Neuronal stem cell (in vitro differentiated cells): ENCODE results near the gene PCBP3.
A peak's percentile ranks its signal among the peaks of the same experiment; 100 is the strongest.

Experiments
- DNase-seq: peaks from one replicate; pipeline ENCODE4 v3.0.0-alpha.2; 2013; ENCODE audit warnings: low spot score
- H2AFZ ChIP-seq: one replicate; pipeline ENCODE4 v1.6.1; 2013; ENCODE audit warnings: mild to moderate bottlenecking, low read length, inconsistent platforms
- H2AK5ac ChIP-seq: 2 replicates; pipeline ENCODE4 v1.6.1; 2013; ENCODE audit warnings: low read depth, mild to moderate bottlenecking, inconsistent platforms, low read length, moderate library complexity, mixed read lengths
- H2BK120ac ChIP-seq: 2 replicates; pipeline ENCODE4 v1.6.1; 2013; ENCODE audit warnings: low read depth, mild to moderate bottlenecking, inconsistent platforms, low read length, moderate library complexity, mixed read lengths
- H2BK12ac ChIP-seq: one replicate; pipeline ENCODE4 v1.6.1; 2013; ENCODE audit warnings: low read length, inconsistent platforms
- H2BK15ac ChIP-seq: 2 replicates; pipeline ENCODE4 v1.6.1; 2013; ENCODE audit warnings: mild to moderate bottlenecking, low read length, inconsistent platforms, mixed read lengths
- H2BK5ac ChIP-seq: one replicate; pipeline ENCODE4 v1.6.1; 2013; ENCODE audit warnings: inconsistent platforms, mild to moderate bottlenecking, low read length, moderate library complexity
- H3K14ac ChIP-seq: one replicate; pipeline ENCODE4 v1.6.1; 2013; ENCODE audit warnings: low read length, inconsistent platforms
- H3K18ac ChIP-seq: 2 replicates; pipeline ENCODE4 v1.6.1; 2013; ENCODE audit warnings: low read length, inconsistent platforms
- H3K23ac ChIP-seq: 2 replicates; pipeline ENCODE4 v1.6.1; 2013; ENCODE audit warnings: low read depth, mild to moderate bottlenecking, mixed read lengths, low read length, inconsistent platforms; ENCODE audit not compliant: poor library complexity
- H3K27ac ChIP-seq: replicated peaks from 3 replicates; pipeline ENCODE4 v1.5.1; 2013; ENCODE audit warnings: low read length, inconsistent platforms
- H3K27me3 ChIP-seq, 3 experiments: 2 replicates each; pipeline ENCODE4 v1.6.1; 2013; ENCODE audit warnings: low read length in 3 of 3, mild to moderate bottlenecking in 2 of 3, inconsistent platforms in 1 of 3, low read depth in 1 of 3, mixed read lengths in 1 of 3, moderate library complexity in 1 of 3; ENCODE audit not compliant: control insufficient read depth in 3 of 3, insufficient read depth in 3 of 3
- H3K36me3 ChIP-seq, 2 donors: replicated peaks in 1 of 2; 2 replicates each; pipeline ENCODE4 v1.6.1; 2013; ENCODE audit warnings: low read length in 2 of 2; ENCODE audit not compliant: control insufficient read depth in 2 of 2, insufficient read depth in 2 of 2
- H3K4ac ChIP-seq: 2 replicates; pipeline ENCODE4 v1.6.1; 2013; ENCODE audit warnings: inconsistent platforms, mild to moderate bottlenecking, low read length, moderate library complexity
- H3K4me1 ChIP-seq, 2 donors: 1 replicate in 1 of 2; 2 replicates in 1 of 2; pipeline ENCODE4 v1.6.1; 2013; ENCODE audit warnings: low read length in 2 of 2, low read depth in 1 of 2; ENCODE audit not compliant: control insufficient read depth in 2 of 2, insufficient read depth in 1 of 2
- H3K4me2 ChIP-seq: one replicate; pipeline ENCODE4 v1.6.1; 2013; ENCODE audit warnings: mild to moderate bottlenecking, low read length, inconsistent platforms; ENCODE audit not compliant: insufficient read depth, poor library complexity, severe bottlenecking
- H3K4me3 ChIP-seq, 2 donors: 2 replicates each; pipeline ENCODE4 v1.5.1; 2013; ENCODE audit warnings: low read length in 2 of 2, mild to moderate bottlenecking in 2 of 2, inconsistent platforms in 1 of 2, moderate library complexity in 1 of 2
- H3K79me1 ChIP-seq: one replicate; pipeline ENCODE4 v1.6.1; 2013; ENCODE audit warnings: low read depth, mild to moderate bottlenecking, inconsistent platforms, low read length, moderate library complexity
- H3K9ac ChIP-seq: one replicate; pipeline ENCODE4 v1.6.1; 2013; ENCODE audit warnings: mild to moderate bottlenecking, low read depth, low read length, inconsistent platforms; ENCODE audit not compliant: poor library complexity
- H3K9me3 ChIP-seq, 2 donors: replicated peaks in 1 of 2; 2 replicates each; pipeline versions ENCODE3 to v1.6.1; 2013; ENCODE audit warnings: low read length in 2 of 2, mild to moderate bottlenecking in 2 of 2, inconsistent platforms in 1 of 2, low read depth in 1 of 2, mixed read lengths in 1 of 2, moderate library complexity in 1 of 2; ENCODE audit not compliant: control insufficient read depth in 2 of 2, insufficient read depth in 1 of 2
- H4K8ac ChIP-seq: one replicate; pipeline ENCODE4 v1.6.1; 2013; ENCODE audit warnings: low read depth, mild to moderate bottlenecking, inconsistent platforms, low read length, moderate library complexity
- H4K91ac ChIP-seq: one replicate; pipeline ENCODE4 v1.6.1; 2013; ENCODE audit warnings: low read length, low read depth, mild to moderate bottlenecking, inconsistent platforms; ENCODE audit not compliant: poor library complexity
- WGBS, 2 donors: extraction: QIAGEN DNeasy Blood & Tissue Kit; methylation state at CpG; one replicate each; pipeline ENCODE4 v1.1.7; 2013; ENCODE audit warnings: missing lambda C conversion rate in 2 of 2, mixed read lengths in 1 of 2; ENCODE audit not compliant: insufficient read length in 2 of 2, insufficient replicate concordance in 1 of 2; ENCODE audit errors: extremely low coverage in 2 of 2; 5-methylcytosine and 5-hydroxymethylcytosine counted together

The PCBP3 gene

GRCh38 chr21:45908536-45909237 lies 265.2 kb downstream of the PCBP3 start:
- H4K8ac ChIP-seq, result no peak overlapping the region
- peaks cover 4% of the 10 kb centered on the region for H3K79me1 ChIP-seq
- peaks cover 0 to 22% (median 0%) of the 10 kb centered on the region in 3 experiments for H3K27me3 ChIP-seq
- H3K18ac ChIP-seq, result peak overlapping the region; percentile 82
- peak overlapping the region; percentile 65 for H3K14ac ChIP-seq
- no peak overlapping the region for H3K27ac ChIP-seq
- H3K4me3 ChIP-seq, result no peak overlapping the region
- peak overlapping the region; percentile 74 for H3K23ac ChIP-seq
- no peaks in the 10 kb centered on the region for H3K9me3 ChIP-seq
- H4K91ac ChIP-seq, result peak overlapping the region; percentile 50
- H2BK12ac ChIP-seq, result peak overlapping the region; percentile 58
- DNase-seq, result no peak
- no peak overlapping the region for H3K4me2 ChIP-seq
- peak overlapping the region; percentile 55 for H3K9ac ChIP-seq
- no peak overlapping the region for H2AFZ ChIP-seq
- H2BK5ac ChIP-seq, result peak overlapping the region; percentile 68
- no CpG with 5 or more reads among the region's 27 CpGs for WGBS, 2 donors
- peak overlapping the region; percentile 97 for H2AK5ac ChIP-seq
- peak overlapping the region; percentile 54 for H2BK120ac ChIP-seq
- peak overlapping the region; percentile 83 for H2BK15ac ChIP-seq
- peak overlapping the region; percentile 19 for H3K4ac ChIP-seq
- peaks cover 0 to 3% of the 10 kb centered on the region in 2 donors for H3K4me1 ChIP-seq
- H3K36me3 ChIP-seq, result no peaks in the 10 kb centered on the region

DNA sequence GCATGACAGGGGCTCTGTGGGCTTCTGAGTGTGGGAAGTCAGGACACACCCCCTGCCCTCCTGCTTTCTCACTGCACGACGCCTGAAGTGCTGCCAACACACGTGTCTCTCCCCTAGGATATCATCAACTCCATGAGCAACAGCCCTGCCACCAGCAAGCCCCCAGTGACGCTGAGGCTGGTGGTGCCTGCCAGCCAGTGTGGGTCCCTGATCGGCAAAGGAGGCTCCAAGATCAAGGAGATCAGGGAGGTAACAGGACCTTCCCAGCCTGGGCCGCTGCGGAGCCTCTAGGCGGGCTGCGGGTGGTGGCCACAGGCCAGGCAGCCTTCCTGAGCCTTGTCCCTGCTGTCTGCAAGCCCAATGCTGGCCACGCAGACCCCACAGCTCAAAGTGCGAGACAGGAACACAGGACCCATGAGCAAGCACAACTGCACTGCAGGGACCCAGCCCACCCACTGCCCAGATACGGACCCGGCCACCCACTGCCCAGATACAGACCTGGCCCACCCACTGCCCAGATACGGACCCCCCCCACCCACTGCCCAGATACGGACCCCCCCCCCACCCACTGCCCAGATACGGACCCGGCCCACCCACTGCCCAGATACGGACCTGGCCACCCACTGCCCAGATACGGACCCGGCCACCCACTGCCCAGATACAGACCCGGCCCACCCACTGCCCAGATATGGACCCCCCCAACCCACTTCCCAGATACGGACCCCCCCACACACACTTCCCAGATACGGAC lies 265.9 kb downstream of the PCBP3 start:
- no peak overlapping the region for H3K4me2 ChIP-seq
- H2BK5ac ChIP-seq, result no peak overlapping the region
- H3K9me3 ChIP-seq, result no peaks in the 10 kb centered on the region
- H3K27me3 ChIP-seq, result peaks cover 0 to 24% (median 0%) of the 10 kb centered on the region in 3 experiments
- peak overlapping the region; percentile 51 for H2AK5ac ChIP-seq
- peak overlapping the region in 1 of 2 donors; percentile 35 for H3K4me3 ChIP-seq
- WGBS, 2 donors, result no CpG with 5 or more reads among the region's 23 CpGs
- H3K36me3 ChIP-seq, result no peaks in the 10 kb centered on the region
- peak overlapping the region; percentile 32 for H3K14ac ChIP-seq
- peaks cover 0 to 5% of the 10 kb centered on the region in 2 donors for H3K4me1 ChIP-seq
- peak overlapping the region; percentile 58 for H2BK12ac ChIP-seq
- no peak overlapping the region for H3K27ac ChIP-seq
- peak overlapping the region; percentile 50 for H4K91ac ChIP-seq
- peak overlapping the region; percentile 54 for H2BK120ac ChIP-seq
- DNase-seq, result no peak
- H2BK15ac ChIP-seq, result peak overlapping the region; percentile 83
- peaks cover 4% of the 10 kb centered on the region for H3K79me1 ChIP-seq
- H3K4ac ChIP-seq, result peak overlapping the region; percentile 19
- no peak overlapping the region for H2AFZ ChIP-seq
- H3K9ac ChIP-seq, result no peak overlapping the region
- no peak overlapping the region for H4K8ac ChIP-seq
- H3K18ac ChIP-seq, result peak overlapping the region; percentile 86
- no peak overlapping the region for H3K23ac ChIP-seq

- H3K4ac ChIP-seq, result no peak overlapping the region
- no peak overlapping the region for H2BK120ac ChIP-seq
- no peak overlapping the region for H3K4me3 ChIP-seq
- H4K91ac ChIP-seq, result no peak overlapping the region
- no peak overlapping the region for H4K8ac ChIP-seq
- H2AFZ ChIP-seq, result no peak overlapping the region
- no peak for DNase-seq
- no peak overlapping the region for H2BK5ac ChIP-seq
- no peak overlapping the region for H2BK12ac ChIP-seq
- no peak overlapping the region for H3K14ac ChIP-seq
- no peak overlapping the region for H3K9ac ChIP-seq
- no peak overlapping the region for H2BK15ac ChIP-seq
- no peak overlapping the region for H2AK5ac ChIP-seq
- peaks cover 0 to 32% (median 0%) of the 10 kb centered on the region in 3 experiments for H3K27me3 ChIP-seq
- no peaks in the 10 kb centered on the region for H3K9me3 ChIP-seq
- no peak overlapping the region for H3K27ac ChIP-seq
- no peaks in the 10 kb centered on the region for H3K36me3 ChIP-seq
- peaks cover 4% of the 10 kb centered on the region for H3K79me1 ChIP-seq
- H3K18ac ChIP-seq, result peak overlapping the region; percentile 27
- no CpG with 5 or more reads among the region's 5 CpGs for WGBS, 2 donors
- H3K4me2 ChIP-seq, result no peak overlapping the region
- H3K4me1 ChIP-seq, result peaks cover 0 to 8% of the 10 kb centered on the region in 2 donors
- H3K23ac ChIP-seq, result peak overlapping the region; percentile 73
Measured at GRCh38 chr21:45910155-45910547, 266.6 kb downstream of the PCBP3 start.
